ENCODE results near the gene PPFIBP2.

DNA sequence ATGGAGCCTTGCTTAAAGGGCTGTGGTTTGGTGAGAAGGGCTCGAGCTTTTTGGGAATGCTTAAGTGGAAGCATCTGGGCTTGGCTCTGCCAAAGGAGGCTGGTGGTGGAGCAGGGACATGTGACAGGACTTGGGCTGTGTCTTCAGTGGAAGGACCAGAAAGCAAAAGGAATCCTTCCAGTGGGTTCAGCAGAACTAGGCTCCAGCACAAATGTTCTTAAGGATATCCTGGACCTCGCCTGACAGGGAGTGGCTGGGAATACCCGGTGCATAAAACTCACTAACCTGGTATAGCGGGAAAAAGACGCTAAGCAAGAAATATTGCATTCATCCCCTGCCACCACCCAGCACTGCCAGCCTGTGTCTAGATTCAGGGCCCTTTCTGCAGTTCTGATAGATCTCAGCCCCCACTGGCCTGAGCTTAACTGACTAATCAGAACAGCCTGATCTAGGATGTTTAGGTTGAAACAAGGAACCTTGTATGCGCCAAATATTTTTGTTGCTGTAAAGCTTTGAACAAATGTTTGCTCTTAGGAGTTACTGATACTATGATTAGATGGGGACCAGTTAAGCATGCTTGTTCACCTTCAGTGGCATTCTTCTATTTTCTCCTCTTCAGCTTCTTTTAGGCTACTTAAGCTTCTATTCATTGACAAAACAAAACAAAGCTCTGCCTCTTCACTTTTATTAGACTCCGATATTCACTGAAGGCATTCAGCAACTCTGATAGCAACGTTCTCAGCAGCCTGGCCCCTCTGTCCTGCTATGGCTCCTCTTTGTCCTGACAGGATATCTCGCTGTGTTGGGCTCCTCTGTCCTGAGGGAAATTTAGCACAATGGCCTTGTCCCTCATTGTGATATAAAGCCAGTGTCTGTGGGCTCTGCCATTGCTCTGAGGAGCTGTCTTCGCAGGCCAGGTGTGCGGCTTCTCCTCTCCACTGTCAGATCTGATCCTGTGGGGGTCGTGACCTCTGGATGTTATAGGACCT lies 25.0 kb downstream of the PPFIBP2 start:
- TF ChIP-seq, protein P1, sequence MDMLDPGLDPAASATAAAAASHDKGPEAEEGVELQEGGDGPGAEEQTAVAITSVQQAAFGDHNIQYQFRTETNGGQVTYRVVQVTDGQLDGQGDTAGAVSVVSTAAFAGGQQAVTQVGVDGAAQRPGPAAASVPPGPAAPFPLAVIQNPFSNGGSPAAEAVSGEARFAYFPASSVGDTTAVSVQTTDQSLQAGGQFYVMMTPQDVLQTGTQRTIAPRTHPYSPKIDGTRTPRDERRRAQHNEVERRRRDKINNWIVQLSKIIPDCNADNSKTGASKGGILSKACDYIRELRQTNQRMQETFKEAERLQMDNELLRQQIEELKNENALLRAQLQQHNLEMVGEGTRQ (IDR thresholded peaks at IDR 0.05): no peak
- TF ChIP-seq, protein P2, sequence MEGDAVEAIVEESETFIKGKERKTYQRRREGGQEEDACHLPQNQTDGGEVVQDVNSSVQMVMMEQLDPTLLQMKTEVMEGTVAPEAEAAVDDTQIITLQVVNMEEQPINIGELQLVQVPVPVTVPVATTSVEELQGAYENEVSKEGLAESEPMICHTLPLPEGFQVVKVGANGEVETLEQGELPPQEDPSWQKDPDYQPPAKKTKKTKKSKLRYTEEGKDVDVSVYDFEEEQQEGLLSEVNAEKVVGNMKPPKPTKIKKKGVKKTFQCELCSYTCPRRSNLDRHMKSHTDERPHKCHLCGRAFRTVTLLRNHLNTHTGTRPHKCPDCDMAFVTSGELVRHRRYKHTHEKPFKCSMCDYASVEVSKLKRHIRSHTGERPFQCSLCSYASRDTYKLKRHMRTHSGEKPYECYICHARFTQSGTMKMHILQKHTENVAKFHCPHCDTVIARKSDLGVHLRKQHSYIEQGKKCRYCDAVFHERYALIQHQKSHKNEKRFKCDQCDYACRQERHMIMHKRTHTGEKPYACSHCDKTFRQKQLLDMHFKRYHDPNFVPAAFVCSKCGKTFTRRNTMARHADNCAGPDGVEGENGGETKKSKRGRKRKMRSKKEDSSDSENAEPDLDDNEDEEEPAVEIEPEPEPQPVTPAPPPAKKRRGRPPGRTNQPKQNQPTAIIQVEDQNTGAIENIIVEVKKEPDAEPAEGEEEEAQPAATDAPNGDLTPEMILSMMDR (IDR thresholded peaks at IDR 0.05): no peak
- TF ChIP-seq, protein P3, sequence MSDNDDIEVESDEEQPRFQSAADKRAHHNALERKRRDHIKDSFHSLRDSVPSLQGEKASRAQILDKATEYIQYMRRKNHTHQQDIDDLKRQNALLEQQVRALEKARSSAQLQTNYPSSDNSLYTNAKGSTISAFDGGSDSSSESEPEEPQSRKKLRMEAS (IDR thresholded peaks at IDR 0.05): no peak
- TF ChIP-seq POLR2A (IDR thresholded peaks at IDR 0.05; ENCODE audit: low read length) (no peak), HDAC2 (IDR thresholded peaks at IDR 0.05) (no peak), JUN (IDR thresholded peaks at IDR 0.05) (no peak), ESRRA (IDR thresholded peaks at IDR 0.05; ENCODE audit: borderline replicate concordance, low read length) (no peak), RFX5 (IDR thresholded peaks at IDR 0.05) (no peak)

All from A549 (cell line).